GM19025 (cell line): Measurements from ENCODE around the gene NTN4.
"Not testable (repeated sequence)": the region's sequence is repeated elsewhere in the genome, so short reads cannot be mapped to it uniquely, and the experiment has no call there.

Experiments used
- ATAC-seq: cut with Tn5 transposase; IDR thresholded peaks from one replicate; pipeline ENCODE4 v1.9.1; 2021; ENCODE audit warnings: mild to moderate bottlenecking, low read depth, moderate library complexity; ENCODE audit not compliant: unreplicated experiment

Gene NTN4

GRCh38 chr12:95802482-95803270 lies 12.1 kb upstream of the NTN4 start:
- no peak for ATAC-seq

GRCh38 chr12:95796982-95797289 lies 6.4 kb upstream of the NTN4 start:
- no peak for ATAC-seq

GRCh38 chr12:95796225-95796981 lies 5.8 kb upstream of the NTN4 start:
- no peak for ATAC-seq

- ATAC-seq: no peak
These were observed 619 bp upstream of the NTN4 start for GRCh38 chr12:95790917-95791849.

GRCh38 chr12:95789126-95790032 lies 1.2 kb downstream of the NTN4 start:
- ATAC-seq: no peak

GRCh38 chr12:95788637-95789036 lies 1.9 kb downstream of the NTN4 start:
- no peak for ATAC-seq

GRCh38 chr12:95787274-95787818 lies 3.2 kb downstream of the NTN4 start:
- ATAC-seq: no peak

- ATAC-seq: no peak
These were observed 5.6 kb downstream of the NTN4 start for GRCh38 chr12:95784915-95785314.

- no peak for ATAC-seq
These were observed 6.3 kb downstream of the NTN4 start for GRCh38 chr12:95784286-95784685.

- ATAC-seq: not testable (repeated sequence)
These were observed 15.1 kb downstream of the NTN4 start for GRCh38 chr12:95775466-95775865.

GRCh38 chr12:95774311-95775045 lies 16.1 kb downstream of the NTN4 start:
- ATAC-seq: no peak

- no peak for ATAC-seq
These were observed 17.2 kb downstream of the NTN4 start for GRCh38 chr12:95773320-95773719.

- ATAC-seq: no peak
These were observed 22.9 kb downstream of the NTN4 start for GRCh38 chr12:95767703-95768102.

- no peak for ATAC-seq
These were observed 24.1 kb downstream of the NTN4 start for GRCh38 chr12:95766356-95767019.

- no peak for ATAC-seq
These were observed 25.7 kb downstream of the NTN4 start for GRCh38 chr12:95764848-95765247.

- no peak for ATAC-seq
These were observed 26.7 kb downstream of the NTN4 start for GRCh38 chr12:95763809-95764253.

- ATAC-seq: no peak
These were observed 28.3 kb downstream of the NTN4 start for GRCh38 chr12:95762123-95762785.

GRCh38 chr12:95760371-95760770 lies 30.2 kb downstream of the NTN4 start:
- no peak for ATAC-seq
